K562 (cell line): ENCODE data around the gene PAQR8. TPM values are rescaled to one million over a fixed set of nuclear protein-coding genes. Genes with fewer than 3 reads are reported as not detected.

Experiments used
- ATAC-seq: fragments of 200-7000 bp; cut with Tn5 transposase; 3 replicates; pipeline ENCODE4 v1.9.1; 2020; ENCODE audit warnings: moderate library complexity
- BruUV-seq: library from RNA; stranded (reverse); fragments of 400-500 nt; replicated peaks from 2 replicates; lab custom pipeline; 2021; lab: Mats Ljungman, UMichigan
- CTCF ChIA-PET: fragments of 300-600 bp; formaldehyde crosslinking; extraction: SDS; loops from one replicate; lab custom pipeline; 2021; ENCODE audit warnings: low intra/inter-chr PET ratio; lab: Yijun Ruan, JAX
- POLR2A ChIA-PET: fragments of 300-600, 350-650 bp; sonication (Branson Sonifier 250); formaldehyde crosslinking; extraction: SDS; loops from one replicate; lab custom pipeline; 2021; ENCODE audit warnings: antibody characterized with exemption, inconsistent platforms; lab: Yijun Ruan, JAX
- DNase-seq, 4 experiments: peaks; one replicate each; pipeline versions ENCODE4 v3.0.0 to v3.0.0-alpha.2; 2011 to 2018; ENCODE audit warnings: low spot score in 3 of 4, mixed read lengths in 3 of 4; ENCODE audit errors: extremely low read depth in 1 of 4
- FAIRE-seq: peaks from 2 replicates; lab custom pipeline; 2011; peaks lifted over from hg19 to GRCh38; lab: Jason Lieb, UNC
- H2AFZ ChIP-seq: 2 replicates; pipeline ENCODE4 v1.6.0; 2011; ENCODE audit warnings: low read depth, low read length, control low read depth, inconsistent platforms
- H3K27ac ChIP-seq: fragments of 200-600 bp; 3 replicates; pipeline ENCODE4 v1.8.0; 2011; ENCODE audit warnings: low read depth, mild to moderate bottlenecking, control low read depth, inconsistent platforms, low read length, moderate library complexity, mixed read lengths; ENCODE audit errors: extremely low read depth
- H3K27me3 ChIP-seq, 2 experiments: fragments of 300-600 bp in 1 of 2; 2 replicates in 1 of 2; 3 replicates in 1 of 2; pipeline versions ENCODE4 v1.6.0 to v1.8.0; 2011; ENCODE audit warnings: inconsistent platforms in 2 of 2, low read length in 2 of 2, mild to moderate bottlenecking in 1 of 2, mixed read lengths in 1 of 2, moderate library complexity in 1 of 2; ENCODE audit not compliant: control insufficient read depth in 2 of 2, insufficient read depth in 2 of 2
- H3K36me3 ChIP-seq: fragments of 300-600 bp; 3 replicates; pipeline ENCODE4 v1.8.0; 2011; ENCODE audit warnings: mild to moderate bottlenecking, low read length, inconsistent platforms; ENCODE audit not compliant: control insufficient read depth, insufficient read depth
- H3K4me1 ChIP-seq, 2 experiments: fragments of 200-600 bp in 1 of 2; replicated peaks in 1 of 2; 2 replicates in 1 of 2; 3 replicates in 1 of 2; pipeline versions ENCODE4 v1.5.1 to v1.8.0; 2011; ENCODE audit warnings: inconsistent platforms in 2 of 2, low read length in 2 of 2, mild to moderate bottlenecking in 1 of 2, mixed read lengths in 1 of 2, moderate library complexity in 1 of 2; ENCODE audit not compliant: control insufficient read depth in 2 of 2, insufficient read depth in 2 of 2
- H3K4me2 ChIP-seq: 2 replicates; pipeline ENCODE4 v1.6.1; 2011; ENCODE audit warnings: low read length, control low read depth, inconsistent platforms, mixed read lengths; ENCODE audit not compliant: insufficient read depth
- H3K4me3 ChIP-seq: fragments of 200-600 bp; sonication (generic), shearing (Covaris generic); 2 replicates; pipeline ENCODE4 v1.5.1; 2016; ENCODE audit warnings: control low read depth, inconsistent platforms
- H3K79me2 ChIP-seq: fragments of 200-600 bp; 3 replicates; pipeline ENCODE4 v1.8.0; 2011; ENCODE audit warnings: low read length, inconsistent platforms; ENCODE audit not compliant: control insufficient read depth, insufficient read depth
- H3K9ac ChIP-seq, 2 experiments: 2 replicates each; pipeline versions ENCODE4 v1.6.0 to v1.6.1; 2011; ENCODE audit warnings: low read depth in 2 of 2, low read length in 2 of 2, control low read depth in 1 of 2, inconsistent platforms in 1 of 2, mild to moderate bottlenecking in 1 of 2, mixed read lengths in 1 of 2; ENCODE audit not compliant: insufficient read depth in 1 of 2
- H3K9me1 ChIP-seq: one replicate; pipeline ENCODE4 v1.6.0; 2011; ENCODE audit warnings: inconsistent platforms, mild to moderate bottlenecking, low read length, moderate library complexity; ENCODE audit not compliant: control insufficient read depth, insufficient read depth
- H3K9me3 ChIP-seq: replicated peaks from 2 replicates; pipeline ENCODE4 v1.5.1; 2011; ENCODE audit warnings: low read depth, low read length, inconsistent platforms; ENCODE audit not compliant: control insufficient read depth, insufficient read depth
- H4K20me1 ChIP-seq: replicated peaks from 2 replicates; pipeline ENCODE4 v1.6.1; 2011; ENCODE audit warnings: low read length, inconsistent platforms, mixed read lengths; ENCODE audit not compliant: control insufficient read depth, insufficient read depth
- CBFA2T2 ChIP-seq: fragments of 450-650 bp; conservative IDR thresholded peaks from 2 replicates; pipeline ENCODE4 v1.6.1; 2017; ENCODE audit warnings: mild to moderate bottlenecking
- CEBPG ChIP-seq, 3 experiments: fragments of 200-800 bp in 1 of 3; sonication (Bioruptor generic) in 1 of 3; sonication (generic) in 1 of 3; formaldehyde crosslinking in 1 of 3; IDR thresholded peaks in 2 of 3; conservative IDR thresholded peaks in 1 of 3; 2 replicates each; pipeline versions ENCODE4 v1.6.1 to v1.8.0; 2016 to 2022; ENCODE audit warnings: missing compliant biosample characterization in 2 of 3, missing genetic modification characterization in 2 of 3, mild to moderate bottlenecking in 1 of 3, missing genetic modification reagents in 1 of 3
- DMBX1 ChIP-seq: fragments of 250-450 bp; sonication (Bioruptor Pico); IDR thresholded peaks from 2 replicates; pipeline ENCODE4 v1.8.0; 2022; ENCODE audit warnings: inconsistent platforms, mild to moderate bottlenecking, moderate library complexity, borderline replicate concordance
- FOXJ2 ChIP-seq: fragments of 200-800 bp; sonication (Bioruptor generic); IDR thresholded peaks from 2 replicates; pipeline ENCODE4 v1.6.1; 2016; ENCODE audit warnings: missing genetic modification characterization, missing compliant biosample characterization
- L3MBTL2 ChIP-seq: fragments of 450-650 bp; IDR thresholded peaks from 2 replicates; pipeline ENCODE4 v1.6.1; 2016; ENCODE audit warnings: mild to moderate bottlenecking, moderate library complexity
- MGA ChIP-seq: fragments of 450-650 bp; IDR thresholded peaks from 2 replicates; pipeline ENCODE4 v1.6.1; 2016; ENCODE audit warnings: mild to moderate bottlenecking, moderate library complexity
- NFIX ChIP-seq: fragments of 250-450 bp; sonication (Bioruptor Pico); IDR thresholded peaks from 2 replicates; pipeline ENCODE4 v1.4.0; 2020; ENCODE audit warnings: low read depth, mild to moderate bottlenecking, moderate library complexity
- PRPF4 ChIP-seq: fragments of 200-400 bp; formaldehyde crosslinking; IDR thresholded peaks from one replicate; pipeline ENCODE4 v1.6.1; 2017; ENCODE audit warnings: low read length, low read depth, mild to moderate bottlenecking; ENCODE audit not compliant: insufficient read depth, poor library complexity, severe bottlenecking
- SIX5 ChIP-seq, 2 experiments: IDR thresholded peaks; 2 replicates each; pipeline ENCODE4 v1.6.1; 2011; ENCODE audit warnings: low read length in 2 of 2, borderline replicate concordance in 1 of 2, low read depth in 1 of 2, mild to moderate bottlenecking in 1 of 2, moderate library complexity in 1 of 2; ENCODE audit not compliant: insufficient read depth in 1 of 2
- WGBS: fragments of 100-300 bp; shearing (Covaris generic); methylation state at CpG from one replicate; pipeline ENCODE4 v1.1.6; 2016; ENCODE audit warnings: low coverage, mixed read lengths; ENCODE audit not compliant: insufficient coverage; ENCODE audit errors: missing lambda C conversion rate; 5-methylcytosine and 5-hydroxymethylcytosine counted together
- in situ Hi-C: fragments of 300-500 bp; cut with MboI; formaldehyde crosslinking; loops from 4 replicates; pipeline ENCODE4 v1.15.0; 2018; ENCODE audit warnings: inconsistent platforms, mixed read lengths
- intact Hi-C: fragments of 100-400 bp; cut with micrococcal nuclease; formaldehyde crosslinking; loops from 2 replicates; pipeline ENCODE4 v1.14.2; 2022
- polyA plus RNA-seq, 8 experiments: library from polyadenylated mRNA; depleted of rRNA in 4 of 8; stranded (reverse) in 5 of 8; unstranded in 3 of 8; fragments of >200 nt; fragmentation: Nextera tagmentation in 2 of 8; fragmentation: Illumina TruSeq in 1 of 8; extraction: Ambion mirVana in 2 of 8; extraction: Trizol in 1 of 8; gene quantifications; 2 replicates each; pipeline versions ENCODE4 v1.2.1 to v1.2.3, GENCODE V29; 2011 to 2014; ENCODE audit warnings: inconsistent platforms in 1 of 8, missing spikeins in 1 of 8
- total RNA-seq, 7 experiments: library from RNA; depleted of rRNA in 6 of 7; stranded (reverse); fragments of >200 nt in 6 of 7; fragmentation: Illumina TruSeq in 2 of 7; extraction: Trizol in 2 of 7; gene quantifications; 2 replicates each; pipeline versions ENCODE4 v1.2.1 to v1.2.3, GENCODE V29; 2011 to 2021; ENCODE audit warnings: low replicate concordance in 1 of 7

The PAQR8 gene
- total and polyA plus RNA-seq, 9 of the 15 experiments (the other 6 are each of a cell fraction or from before 2014, with no cell fraction given), result 1.4 to 10.2 (median 3.5) TPM

- in situ Hi-C loops, result no loop called here
- no peak overlapping the region for H3K4me3 ChIP-seq
- H3K9me3 ChIP-seq, result no peaks in the 10 kb centered on the region
- no peaks in the 10 kb centered on the region for H3K36me3 ChIP-seq
- peak overlapping the region; percentile 78 for H2AFZ ChIP-seq
- DNase-seq (peak in 1 of 4 experiments; percentile 18), ATAC-seq (peak; percentile 12; the same call in 2 of the 3 replicates), FAIRE-seq (no peak)
- H3K4me2 ChIP-seq, result no peak overlapping the region
- H3K79me2 ChIP-seq, result no peaks in the 10 kb centered on the region
- CTCF ChIA-PET, result no interaction called here
- BruUV-seq, result no TSS peak
- H3K9me1 ChIP-seq, result peaks cover 2% of the 10 kb centered on the region
- no peaks in the 10 kb centered on the region for H4K20me1 ChIP-seq
- peaks cover 0 to 30% of the 10 kb centered on the region in 2 experiments; a peak in 4 of 5 replicates for H3K4me1 ChIP-seq
- H3K27me3 ChIP-seq, result no peaks in the 10 kb centered on the region
- no peak overlapping the region for H3K9ac ChIP-seq
- intact Hi-C loops, result no loop called here
- H3K27ac ChIP-seq, result peak overlapping the region; percentile 14; the same call in 1 of the 3 replicates
- POLR2A ChIA-PET, result no interaction called here
- 15% methylated on average over 2 of the region's 2 CpGs for WGBS
- TF ChIP-seq CEBPG (CRISPR knock-in tag; IDR thresholded peaks at IDR 0.05) (no peak), CEBPG (tag; conservative IDR thresholded peaks at IDR 0.05 in 1 of 2, IDR thresholded peaks at IDR 0.05 in 1 of 2) (peak; percentile 7 to 34; a peak in 1 of 4 replicates), PRPF4 (no peak), DMBX1 (CRISPR knock-in tag) (no peak), FOXJ2 (tag) (no peak), MGA (0 out of 2 replicates have a peak, but pooled peaks have one; percentile 14), SIX5 (IDR thresholded peaks at IDR 0.05; ENCODE audit: borderline replicate concordance in 1 of 2, insufficient read depth in 1 of 2, low read depth in 1 of 2, low read length in 2 of 2) (no peak), L3MBTL2 (no peak), NFIX (CRISPR knock-in tag) (no peak), CBFA2T2 (0 out of 2 replicates have a peak, but pooled peaks have one; percentile 15)
Observed at GRCh38 chr6:52341561-52342260, 20.2 kb upstream of the PAQR8 start.
